NOMO-1 treated with DMSO at 0.1 percent for 48 hours (cell line): ENCODE measurements around the gene ZNF350.
"Not testable (repeated sequence)": the region's sequence is repeated elsewhere in the genome, so short reads cannot be mapped to it uniquely, and the experiment has no call there.

Source experiments
- DNase-seq: peaks from one replicate; lab custom pipeline; 2025; ENCODE audit not compliant: unreplicated experiment; lab: John Stamatoyannopoulos, UW

The ZNF350 gene

GRCh38 chr19:51975787-51976186, 10.9 kb downstream of the ZNF350 start:
- DNase-seq = not testable (repeated sequence)

- DNase-seq = no peak
These were observed 15.0 kb downstream of the ZNF350 start for GRCh38 chr19:51971624-51972023.

GRCh38 chr19:51970718-51971117, 15.9 kb downstream of the ZNF350 start:
- DNase-seq = no peak

- DNase-seq = no peak
These were observed 21.1 kb downstream of the ZNF350 start for GRCh38 chr19:51965583-51965982.

- not testable (repeated sequence) for DNase-seq
These were observed 25.9 kb downstream of the ZNF350 start for GRCh38 chr19:51960621-51961233.

GRCh38 chr19:51959791-51960190, 26.8 kb downstream of the ZNF350 start:
- DNase-seq = no peak

GRCh38 chr19:51957846-51958245, 28.8 kb downstream of the ZNF350 start:
- not testable (repeated sequence) for DNase-seq

GRCh38 chr19:51948975-51949374, 37.7 kb downstream of the ZNF350 start:
- DNase-seq = no peak

GRCh38 chr19:51946602-51947001, 40.0 kb downstream of the ZNF350 start:
- DNase-seq = no peak

GRCh38 chr19:51944798-51945552, 41.7 kb downstream of the ZNF350 start:
- DNase-seq = no peak

GRCh38 chr19:51938936-51939335, 47.7 kb downstream of the ZNF350 start:
- no peak for DNase-seq

- no peak for DNase-seq
These were observed 54.7 kb downstream of the ZNF350 start for GRCh38 chr19:51931921-51932320.

- no peak for DNase-seq
These were observed 58.8 kb downstream of the ZNF350 start for GRCh38 chr19:51927859-51928258.

- peak; percentile 93 for DNase-seq
These were observed 59.6 kb downstream of the ZNF350 start, which contains the start of gene ZNF613 for GRCh38 chr19:51926784-51927741. TSS of gene ZNF613 (plus strand) at chr19:51927472. CDS start at chr19:51936221, 8,749 bp downstream.

GRCh38 chr19:51926426-51926783, 60.2 kb downstream of the ZNF350 start:
- DNase-seq = no peak

- no peak for DNase-seq
These were observed 64.7 kb downstream of the ZNF350 start for GRCh38 chr19:51921949-51922348.

- DNase-seq = no peak
These were observed 67.0 kb downstream of the ZNF350 start for GRCh38 chr19:51919606-51920005.

- DNase-seq = peak; percentile 27
These were observed 70.5 kb downstream of the ZNF350 start for GRCh38 chr19:51916167-51916566.

GRCh38 chr19:51915324-51915867, 71.2 kb downstream of the ZNF350 start:
- DNase-seq = no peak
